ENCODE data around the gene CBX3.

DNA sequence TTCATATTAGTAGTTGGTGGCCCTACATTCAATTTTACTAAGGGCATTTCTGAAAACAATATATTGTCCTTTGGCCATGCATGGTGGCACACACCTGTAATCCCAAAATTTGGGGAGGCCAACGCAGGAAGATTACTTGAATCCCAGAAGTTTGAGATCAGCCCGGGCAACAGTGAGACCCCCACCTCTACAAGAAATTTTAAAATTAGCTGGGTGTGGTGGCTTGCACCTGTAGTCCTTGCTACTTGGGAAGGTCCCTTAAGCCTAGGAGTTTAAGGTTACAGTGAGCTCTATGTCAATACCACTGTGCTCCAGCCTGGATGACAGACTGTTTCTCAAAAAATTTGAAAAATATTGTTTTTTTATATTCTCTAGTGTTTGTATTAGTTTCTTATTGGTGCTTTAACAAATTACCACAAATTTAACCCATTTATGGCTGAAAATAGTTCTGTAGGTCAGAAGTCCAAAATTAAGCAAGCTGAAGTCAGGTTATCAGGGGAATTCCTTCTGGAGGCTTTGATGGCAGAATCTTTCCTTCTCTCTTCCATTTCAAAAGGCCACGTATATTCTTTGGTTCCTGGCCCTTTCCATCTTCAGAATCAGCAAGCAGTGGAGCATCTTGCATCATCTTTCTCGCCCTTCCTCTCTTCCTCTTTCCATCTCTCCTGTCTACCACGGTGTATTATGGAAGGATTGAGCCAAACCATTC is 12.4 kb downstream of the CBX3 start:
- TF ChIP-seq, protein P1, sequence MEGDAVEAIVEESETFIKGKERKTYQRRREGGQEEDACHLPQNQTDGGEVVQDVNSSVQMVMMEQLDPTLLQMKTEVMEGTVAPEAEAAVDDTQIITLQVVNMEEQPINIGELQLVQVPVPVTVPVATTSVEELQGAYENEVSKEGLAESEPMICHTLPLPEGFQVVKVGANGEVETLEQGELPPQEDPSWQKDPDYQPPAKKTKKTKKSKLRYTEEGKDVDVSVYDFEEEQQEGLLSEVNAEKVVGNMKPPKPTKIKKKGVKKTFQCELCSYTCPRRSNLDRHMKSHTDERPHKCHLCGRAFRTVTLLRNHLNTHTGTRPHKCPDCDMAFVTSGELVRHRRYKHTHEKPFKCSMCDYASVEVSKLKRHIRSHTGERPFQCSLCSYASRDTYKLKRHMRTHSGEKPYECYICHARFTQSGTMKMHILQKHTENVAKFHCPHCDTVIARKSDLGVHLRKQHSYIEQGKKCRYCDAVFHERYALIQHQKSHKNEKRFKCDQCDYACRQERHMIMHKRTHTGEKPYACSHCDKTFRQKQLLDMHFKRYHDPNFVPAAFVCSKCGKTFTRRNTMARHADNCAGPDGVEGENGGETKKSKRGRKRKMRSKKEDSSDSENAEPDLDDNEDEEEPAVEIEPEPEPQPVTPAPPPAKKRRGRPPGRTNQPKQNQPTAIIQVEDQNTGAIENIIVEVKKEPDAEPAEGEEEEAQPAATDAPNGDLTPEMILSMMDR (IDR thresholded peaks at IDR 0.05), result no peak
- TF ChIP-seq POLR2A (IDR thresholded peaks at IDR 0.05), result no peak
